GM15510 (cell line): ENCODE measurements around the gene GPR143.

Experiments used
- POLR2A ChIP-seq: IDR thresholded peaks from 3 replicates; pipeline ENCODE4 v1.6.1; 2011; ENCODE audit warnings: borderline replicate concordance; ENCODE audit not compliant: insufficient read length; ENCODE audit errors: extremely low read depth

GPR143 gene

DNA sequence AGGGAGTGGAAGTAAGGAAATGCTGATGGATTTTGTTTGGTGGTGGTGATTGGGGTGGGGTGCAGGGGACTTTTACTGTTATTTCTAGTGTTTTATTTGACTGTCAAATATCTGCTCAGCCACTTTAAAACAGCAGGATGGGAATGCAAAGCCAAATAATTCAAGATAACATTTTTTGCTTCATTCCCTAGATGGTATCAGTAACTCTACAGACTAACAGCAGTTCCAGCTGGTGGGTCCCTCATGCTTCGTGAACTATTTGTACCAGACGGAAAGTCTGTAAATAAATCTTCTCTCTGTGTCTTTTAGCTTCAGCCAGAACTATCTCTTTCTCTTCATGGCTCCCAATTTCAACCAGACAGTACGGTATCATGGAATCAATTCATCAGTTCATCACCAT is 27.5 kb downstream of the GPR143 start:
- TF ChIP-seq POLR2A: no peak

DNA sequence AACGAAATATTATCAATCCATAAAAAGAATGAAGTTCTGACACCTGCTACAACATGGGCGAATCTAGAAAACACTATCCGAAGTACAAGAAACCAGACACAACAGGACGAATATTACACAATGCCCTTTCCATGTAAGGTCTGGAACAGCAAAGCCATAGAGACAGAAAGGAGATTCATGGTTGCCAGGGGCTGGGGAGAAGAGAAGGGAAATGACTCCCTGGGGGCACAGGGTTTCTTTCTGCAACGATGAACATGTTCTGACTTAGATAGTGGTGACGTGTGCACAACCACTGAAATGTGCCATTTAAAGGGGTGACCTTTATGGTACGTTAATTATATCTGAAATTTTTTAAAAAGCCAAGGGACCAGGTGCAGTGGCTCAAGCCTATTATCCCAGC is 28.3 kb downstream of the GPR143 start:
- no peak for TF ChIP-seq POLR2A

DNA sequence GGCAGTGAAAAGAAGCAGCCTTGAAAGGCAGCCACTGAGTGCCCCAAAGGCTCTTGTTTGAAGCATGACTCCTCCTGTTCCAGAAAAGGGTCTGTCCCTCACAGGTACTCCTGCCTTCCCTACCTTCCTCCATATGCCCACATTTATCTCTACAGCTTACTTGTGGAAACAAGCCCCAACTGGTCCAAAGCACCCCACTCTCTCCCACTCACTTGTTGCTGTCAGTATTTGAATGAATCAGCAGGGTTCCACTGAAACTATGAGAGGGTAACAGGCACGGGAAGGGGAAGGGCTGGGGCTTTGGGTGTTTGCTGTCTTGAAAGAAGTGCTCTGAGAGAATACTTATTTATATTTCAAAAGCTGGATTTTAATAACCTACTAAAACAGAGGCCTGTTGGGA is 34.9 kb downstream of the GPR143 start:
- no peak for TF ChIP-seq POLR2A

DNA sequence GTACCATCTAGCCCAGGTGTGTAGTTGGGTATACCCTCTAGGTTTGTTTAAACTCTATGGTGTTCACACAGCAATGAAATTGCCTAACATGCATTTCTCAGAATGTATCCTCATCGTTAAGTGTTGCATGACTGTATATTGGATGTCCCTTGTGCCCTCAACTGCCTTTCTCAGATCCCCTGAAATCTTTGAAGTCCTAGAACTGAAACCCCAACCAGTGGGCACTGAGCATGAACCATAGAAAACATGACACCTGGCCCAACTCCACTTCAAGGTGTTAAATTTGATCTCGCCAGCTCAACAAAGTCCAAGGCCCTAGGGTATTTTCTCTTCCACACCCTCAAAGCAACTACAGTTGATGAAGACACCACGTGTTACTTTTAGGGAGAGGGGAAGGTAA is 35.6 kb downstream of the GPR143 start:
- no peak for TF ChIP-seq POLR2A

DNA sequence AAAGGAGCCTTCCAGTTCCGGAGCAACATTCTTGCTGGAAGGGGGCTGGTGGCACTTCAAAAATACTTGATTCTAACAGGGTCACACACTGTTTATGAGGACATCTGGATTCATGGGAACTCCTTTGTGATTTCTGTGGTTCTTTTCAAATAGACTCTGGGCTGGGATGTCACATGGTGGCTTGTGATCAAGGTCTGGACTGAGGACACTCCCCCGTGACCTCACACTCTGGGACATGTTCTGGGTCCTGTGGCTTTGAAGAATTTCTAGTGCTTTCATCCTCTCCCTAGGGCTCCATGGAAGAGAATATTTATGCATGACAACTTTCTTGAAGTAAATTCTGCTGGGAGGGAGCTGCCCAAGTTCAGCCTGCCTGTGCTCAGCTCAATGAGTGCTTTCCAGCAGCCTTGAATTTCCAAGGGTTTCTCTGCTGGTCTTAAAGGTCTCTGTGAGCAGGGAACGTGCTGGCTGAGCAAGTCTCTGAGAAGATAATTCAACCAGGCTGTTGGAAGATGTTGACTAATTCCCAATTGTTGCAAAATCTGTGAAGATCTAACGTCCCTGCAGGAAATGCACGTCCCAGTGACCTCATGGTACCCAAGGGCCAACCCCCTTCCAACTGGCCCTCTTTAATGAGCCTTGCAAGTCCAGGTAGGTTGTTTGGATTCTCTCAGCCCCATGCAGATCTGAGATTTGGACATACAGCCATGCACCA is 36.3 kb downstream of the GPR143 start:
- no peak for TF ChIP-seq POLR2A

DNA sequence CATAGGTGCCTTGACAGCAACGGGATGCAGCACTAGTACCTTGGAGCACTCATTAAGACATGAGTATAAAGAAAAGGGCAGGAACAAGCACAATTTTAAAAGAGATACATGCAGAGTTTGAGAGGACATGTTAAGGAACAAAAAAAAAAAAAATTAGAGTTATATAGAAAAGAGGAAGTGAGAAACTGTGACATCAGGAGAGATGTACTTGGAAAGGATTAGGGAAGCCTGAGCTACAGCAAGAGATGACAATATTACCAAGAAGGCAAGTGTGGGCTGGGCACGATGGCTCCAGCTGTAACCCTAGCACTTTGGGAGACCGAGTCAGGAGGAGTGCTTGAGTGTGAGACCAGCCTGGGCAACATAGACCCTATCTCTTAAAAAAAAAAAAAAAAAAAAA is 37.4 kb downstream of the GPR143 start:
- TF ChIP-seq POLR2A: no peak

DNA sequence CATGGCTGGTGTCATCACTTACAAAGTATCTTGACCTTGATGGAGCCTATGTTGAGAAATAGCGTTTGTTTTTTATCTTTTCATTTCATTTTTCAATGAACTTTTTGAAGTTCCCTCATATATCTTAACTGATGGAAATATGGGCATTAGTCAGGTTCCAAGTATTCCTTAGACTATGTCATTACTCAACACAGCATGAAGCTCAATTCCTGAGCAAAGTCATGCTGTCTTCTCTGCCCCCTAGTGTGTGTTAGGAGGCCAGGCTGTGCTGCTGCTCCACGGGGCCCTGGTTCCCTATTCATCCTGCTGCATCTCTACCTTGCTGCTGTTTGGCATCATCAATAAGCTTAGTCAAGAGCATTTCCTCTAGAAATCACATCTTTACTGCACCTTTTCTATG is 40.9 kb downstream of the GPR143 start:
- no peak for TF ChIP-seq POLR2A

DNA sequence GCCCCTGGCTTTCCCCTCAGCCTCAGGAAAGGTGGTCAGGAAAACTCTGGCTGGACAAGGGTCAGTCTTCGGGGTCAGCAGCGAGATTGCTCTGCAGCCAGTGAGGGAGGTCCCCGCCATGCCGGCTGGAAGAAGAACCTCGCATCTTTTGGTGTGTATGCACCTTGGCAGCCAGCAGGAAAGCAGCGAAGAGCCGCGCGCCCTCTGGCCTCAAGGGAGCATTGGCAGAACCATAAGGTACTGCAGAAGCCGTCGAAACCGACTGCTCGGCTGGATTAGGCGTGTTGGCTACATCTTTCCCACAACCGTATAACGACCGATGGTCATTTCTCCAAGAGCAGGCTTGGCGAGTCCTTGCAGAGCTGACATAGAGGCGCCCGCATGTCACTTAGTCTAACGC is 48.3 kb downstream of the GPR143 start:
- TF ChIP-seq POLR2A: no peak

DNA sequence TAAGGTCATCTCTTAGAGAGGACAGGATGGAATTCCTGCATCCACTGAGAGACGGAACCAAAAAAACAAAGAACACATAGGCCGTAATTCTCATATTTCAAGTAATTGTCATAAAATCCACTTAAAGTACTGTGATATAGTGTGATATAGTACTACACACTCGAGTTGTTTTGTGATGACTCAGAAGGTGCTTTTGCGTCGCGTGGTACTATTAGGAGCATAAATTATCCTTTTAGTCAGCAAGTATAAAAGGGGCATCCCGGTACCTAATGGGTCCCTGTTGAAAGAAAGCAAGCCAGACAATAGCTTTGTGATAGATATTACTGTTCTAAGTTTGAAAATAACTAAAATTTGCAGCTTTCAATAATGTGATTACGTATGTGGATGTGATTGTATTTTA is 55.3 kb downstream of the GPR143 start:
- no peak for TF ChIP-seq POLR2A

DNA sequence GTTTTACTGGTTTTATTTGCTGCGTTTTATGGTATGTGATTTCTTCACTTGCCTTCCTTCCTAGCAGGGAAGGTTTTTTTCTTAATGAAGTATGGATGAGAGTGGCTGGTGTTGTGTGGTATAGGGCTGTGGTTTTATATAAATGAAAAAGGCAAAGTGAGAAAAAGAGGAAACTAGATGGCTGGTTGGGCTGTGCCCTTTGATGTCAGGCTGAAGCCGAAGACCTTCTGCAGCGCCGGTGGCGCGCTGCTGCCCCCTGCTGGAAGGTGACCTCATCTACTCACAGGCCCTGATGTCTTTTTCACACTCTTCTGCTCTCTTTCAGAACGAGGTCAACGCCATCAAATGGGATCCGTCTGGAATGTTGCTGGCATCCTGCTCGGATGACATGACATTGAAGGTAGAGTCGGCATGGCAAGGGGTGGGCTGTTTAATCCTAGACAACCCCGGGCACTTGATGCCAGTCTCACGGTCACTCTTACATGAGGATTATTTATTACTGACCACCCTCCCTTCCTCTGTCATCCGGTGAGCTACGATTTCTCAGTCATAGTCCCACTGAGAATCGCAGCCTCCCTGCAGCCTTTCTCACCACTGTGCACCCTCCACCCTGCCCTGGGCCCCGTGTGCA is 56.6 kb downstream of the GPR143 start:
- TF ChIP-seq POLR2A: no peak

DNA sequence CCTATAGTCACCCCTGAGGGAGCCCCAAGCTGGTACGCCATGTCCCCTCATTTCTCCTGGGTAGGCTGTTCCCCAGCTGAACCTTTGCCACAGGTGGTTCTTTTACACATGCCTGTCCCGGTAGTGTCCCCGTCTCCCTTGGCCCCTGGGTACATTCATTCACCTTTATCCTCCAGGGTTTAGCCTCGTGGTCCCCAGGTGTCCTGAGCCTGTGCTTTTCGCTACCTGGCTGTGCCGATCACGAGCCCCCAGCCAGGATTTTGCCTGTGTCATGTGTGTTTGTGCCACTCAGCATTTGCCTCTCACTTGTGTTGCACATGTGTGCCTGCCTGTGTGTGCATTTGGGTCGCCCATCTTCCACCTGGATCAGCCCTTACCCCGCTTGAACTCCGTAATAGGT is 57.6 kb downstream of the GPR143 start:
- TF ChIP-seq POLR2A: no peak

DNA sequence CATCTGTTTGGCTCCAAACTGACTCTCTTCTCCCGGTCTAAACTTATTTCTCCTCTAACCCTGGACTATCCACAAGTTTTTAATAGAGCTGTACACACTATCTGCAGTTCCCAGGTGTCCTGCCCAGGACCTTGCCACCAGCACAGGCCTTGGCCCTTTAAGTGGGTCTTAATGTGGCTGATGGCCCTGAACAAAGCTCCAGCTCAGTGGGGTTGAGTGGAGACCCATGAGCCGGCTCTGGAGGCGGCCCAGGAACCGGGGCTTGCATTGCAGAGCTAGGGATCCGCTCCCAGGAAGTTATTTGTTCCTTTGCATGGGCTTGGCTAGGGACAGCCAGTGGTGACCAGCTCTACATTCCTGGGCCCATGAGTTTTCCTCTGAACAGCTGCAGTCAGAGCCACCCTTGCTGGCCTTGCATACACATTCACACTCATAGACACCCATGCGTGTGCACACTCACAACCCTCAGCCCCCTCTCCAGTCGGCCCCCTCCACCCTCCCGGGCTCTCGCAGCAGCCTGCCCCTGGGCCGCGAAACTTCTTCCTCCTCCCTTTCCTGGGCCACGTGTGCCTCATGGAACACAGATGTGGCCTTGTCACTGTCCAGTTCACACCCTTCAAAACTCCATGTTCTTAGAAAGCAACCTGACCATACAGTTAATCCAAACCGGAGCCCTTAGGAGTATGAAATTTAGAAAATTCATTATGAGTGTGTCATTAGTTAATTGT is 58.2 kb downstream of the GPR143 start:
- no peak for TF ChIP-seq POLR2A

DNA sequence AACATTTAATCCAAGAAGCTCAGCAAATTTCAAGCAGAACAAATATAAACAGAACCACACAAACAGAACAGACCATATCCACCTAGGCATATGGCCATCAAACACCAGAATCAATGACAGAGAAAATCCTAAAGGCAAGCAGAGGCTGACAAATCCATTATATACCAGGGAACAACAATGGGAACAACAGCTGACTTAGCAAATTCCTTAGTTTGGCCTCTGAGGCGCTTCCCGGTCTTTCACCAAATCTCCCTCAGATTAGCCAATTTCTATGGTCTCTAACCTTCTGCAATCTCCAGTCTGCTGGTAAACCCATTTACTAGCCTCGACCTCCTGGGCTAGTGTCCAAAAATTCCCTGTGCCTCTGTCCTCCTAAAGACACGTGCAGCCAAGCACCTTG is 59.2 kb downstream of the GPR143 start:
- no peak for TF ChIP-seq POLR2A

DNA sequence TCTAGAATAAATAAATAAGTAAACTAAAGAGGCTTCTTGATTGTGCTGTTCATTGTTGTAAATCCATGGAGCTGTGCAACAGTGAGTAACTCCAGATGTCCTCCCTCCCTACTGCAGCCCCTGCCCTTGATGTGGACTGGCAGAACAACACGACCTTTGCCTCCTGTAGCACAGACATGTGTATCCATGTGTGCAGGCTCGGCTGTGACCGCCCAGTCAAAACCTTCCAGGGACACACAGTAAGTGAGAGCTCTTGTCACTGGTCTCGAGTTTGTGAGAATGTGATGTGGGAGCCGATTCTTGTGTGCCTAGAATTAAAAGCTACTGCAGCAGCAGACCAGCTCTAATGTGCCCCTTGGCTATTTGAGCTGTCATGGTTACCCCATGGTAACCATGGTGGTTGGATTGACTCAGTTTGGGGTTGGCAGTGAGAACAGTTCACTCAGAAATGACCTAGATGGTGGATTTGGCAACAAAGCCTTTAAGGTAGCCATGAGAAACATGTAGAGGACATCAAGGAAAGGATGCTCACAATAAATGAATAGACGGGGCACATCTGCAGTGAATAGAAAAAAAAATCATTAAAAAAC is 60.7 kb downstream of the GPR143 start:
- no peak for TF ChIP-seq POLR2A

DNA sequence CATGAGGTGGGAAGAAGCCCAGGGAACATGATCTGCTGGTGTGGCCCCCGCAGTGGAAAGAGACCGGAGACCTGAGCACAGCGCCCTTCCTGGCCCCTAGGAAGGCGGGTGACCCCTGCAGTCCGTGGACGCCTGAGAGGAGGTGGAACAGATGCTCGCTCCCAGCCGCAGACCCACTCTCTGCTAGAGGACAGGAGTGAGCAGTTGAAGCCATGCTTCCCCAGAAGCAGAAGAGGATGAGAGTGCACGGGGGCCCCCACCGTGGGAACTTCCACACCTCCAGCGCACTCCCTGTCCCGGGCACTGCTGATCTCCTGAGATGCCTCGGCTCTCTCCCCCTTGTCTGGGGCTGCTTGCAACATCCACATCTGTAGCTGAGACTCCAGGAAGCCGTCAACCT is 62.2 kb downstream of the GPR143 start:
- TF ChIP-seq POLR2A: no peak
